Endodermal cell (in vitro differentiated cells): Measurements from ENCODE around the gene CD2BP2. TPM values are rescaled to one million over a fixed set of nuclear protein-coding genes. Genes with fewer than 3 reads are reported as not detected.

ENCODE experiments used
- DNase-seq: peaks from one replicate; pipeline ENCODE4 v3.0.0-alpha.2; 2017
- H3K27ac ChIP-seq: 2 replicates; pipeline ENCODE4 v1.5.1; 2013; ENCODE audit warnings: mild to moderate bottlenecking, low read depth, low read length, moderate library complexity
- H3K27me3 ChIP-seq: 2 replicates; pipeline ENCODE4 v1.6.1; 2013; ENCODE audit warnings: mild to moderate bottlenecking, low read length, moderate library complexity; ENCODE audit not compliant: insufficient read depth, control insufficient read depth, poor library complexity, severe bottlenecking
- H3K36me3 ChIP-seq: 2 replicates; pipeline ENCODE4 v1.7.0; 2013; ENCODE audit warnings: mild to moderate bottlenecking, low read length, moderate library complexity; ENCODE audit not compliant: control insufficient read depth, insufficient read depth
- H3K4me1 ChIP-seq: one replicate; pipeline ENCODE4 v1.7.0; 2013; ENCODE audit warnings: low read length; ENCODE audit not compliant: control insufficient read depth, insufficient read depth
- H3K4me3 ChIP-seq: 2 replicates; pipeline ENCODE4 v1.5.1; 2013; ENCODE audit warnings: mild to moderate bottlenecking, low read length, moderate library complexity
- H3K9ac ChIP-seq: 2 replicates; pipeline ENCODE4 v1.6.1; 2013; ENCODE audit warnings: mild to moderate bottlenecking, low read length, moderate library complexity; ENCODE audit not compliant: poor library complexity, severe bottlenecking; ENCODE audit errors: extremely low read depth
- H3K9me3 ChIP-seq: 2 replicates; pipeline ENCODE4 v1.6.1; 2013; ENCODE audit warnings: mild to moderate bottlenecking, low read length, moderate library complexity; ENCODE audit not compliant: control insufficient read depth
- H3K27ac Mint-ChIP-seq: 2 replicates; pipeline ENCODE4 v1.8.0; 2020; ENCODE audit warnings: mixed read lengths
- H3K27me3 Mint-ChIP-seq: 2 replicates; pipeline ENCODE4 v1.8.0; 2021; ENCODE audit warnings: mild to moderate bottlenecking, mixed read lengths; ENCODE audit not compliant: insufficient read depth
- H3K36me3 Mint-ChIP-seq: 2 replicates; pipeline ENCODE4 v1.8.0; 2020; ENCODE audit warnings: low read depth, mixed read lengths
- H3K4me1 Mint-ChIP-seq: 2 replicates; pipeline ENCODE4 v1.8.0; 2020; ENCODE audit warnings: mixed read lengths
- H3K4me3 Mint-ChIP-seq: 2 replicates; pipeline ENCODE4 v1.8.0; 2020; ENCODE audit warnings: mild to moderate bottlenecking, moderate library complexity, mixed read lengths
- H3K9me3 Mint-ChIP-seq: 2 replicates; pipeline ENCODE4 v1.8.0; 2020; ENCODE audit warnings: mild to moderate bottlenecking, mixed read lengths
- WGBS, 2 experiments: methylation state at CpG; one replicate each; pipeline versions ENCODE4 v1.1.5 to v1.1.7; 2013; ENCODE audit warnings: missing lambda C conversion rate in 2 of 2, mixed read lengths in 1 of 2; ENCODE audit not compliant: insufficient coverage in 1 of 2, insufficient read length in 1 of 2; 5-methylcytosine and 5-hydroxymethylcytosine counted together
- total RNA-seq, 2 donors: library from RNA; stranded (reverse); fragmentation: NEBNext Ultra II Directional in 1 of 2; extraction: Animal tissue kit (Norgen Biotek cat#: 25700) in 1 of 2; gene quantifications; 2 replicates in 1 of 2; 3 replicates in 1 of 2; pipeline ENCODE4 v1.2.1, GENCODE V29; 2021
- TF ChIP-seq, protein P1 (sequence below): fragments of 200-600 bp; sonication (generic); conservative IDR thresholded peaks from 2 replicates; pipeline ENCODE4 v1.5.0; 2021; ENCODE audit warnings: antibody characterized with exemption, mild to moderate bottlenecking

The CD2BP2 gene
- total RNA-seq, 2 donors from 2014 or later: 75.4 to 76.0 TPM

DNA sequence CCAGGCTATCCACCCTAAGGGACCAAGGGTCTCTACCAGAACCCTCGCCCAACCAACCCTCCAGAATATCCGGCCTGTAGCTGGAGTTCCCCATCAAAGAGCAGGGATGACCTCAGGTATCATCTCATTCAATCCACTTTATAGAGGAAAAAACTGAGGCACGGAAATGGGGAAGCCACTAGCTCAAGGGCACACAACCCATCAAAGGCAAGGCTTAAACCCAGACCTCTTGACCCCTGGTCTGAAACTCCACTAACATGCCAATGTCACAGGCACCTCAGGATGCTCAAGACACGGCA is 13.6 kb upstream of the CD2BP2 start:
- 38 to 68% methylated on average over 2 to 4 of the region's 4 CpGs for WGBS, 2 experiments
- H3K9me3 Mint-ChIP-seq: no peaks in the 10 kb centered on the region
- Histone ChIP-seq H3K4me1 (peaks cover 7% of the 10 kb centered on the region), H3K9ac (peak overlapping the region; percentile 38), H3K9me3 (no peaks in the 10 kb centered on the region), H3K27me3 (no peaks in the 10 kb centered on the region), H3K4me3 (peak overlapping the region; percentile 93), H3K36me3 (peaks cover 18% of the 10 kb centered on the region), H3K27ac (no peak overlapping the region)
- DNase-seq: no peak
- peak overlapping the region; percentile 70 for H3K4me3 Mint-ChIP-seq
- peaks cover 19% of the 10 kb centered on the region for H3K36me3 Mint-ChIP-seq
- H3K27me3 Mint-ChIP-seq: no peaks in the 10 kb centered on the region
- peaks cover 36% of the 10 kb centered on the region for H3K4me1 Mint-ChIP-seq
- no peak overlapping the region for H3K27ac Mint-ChIP-seq
- TF ChIP-seq, protein P1, sequence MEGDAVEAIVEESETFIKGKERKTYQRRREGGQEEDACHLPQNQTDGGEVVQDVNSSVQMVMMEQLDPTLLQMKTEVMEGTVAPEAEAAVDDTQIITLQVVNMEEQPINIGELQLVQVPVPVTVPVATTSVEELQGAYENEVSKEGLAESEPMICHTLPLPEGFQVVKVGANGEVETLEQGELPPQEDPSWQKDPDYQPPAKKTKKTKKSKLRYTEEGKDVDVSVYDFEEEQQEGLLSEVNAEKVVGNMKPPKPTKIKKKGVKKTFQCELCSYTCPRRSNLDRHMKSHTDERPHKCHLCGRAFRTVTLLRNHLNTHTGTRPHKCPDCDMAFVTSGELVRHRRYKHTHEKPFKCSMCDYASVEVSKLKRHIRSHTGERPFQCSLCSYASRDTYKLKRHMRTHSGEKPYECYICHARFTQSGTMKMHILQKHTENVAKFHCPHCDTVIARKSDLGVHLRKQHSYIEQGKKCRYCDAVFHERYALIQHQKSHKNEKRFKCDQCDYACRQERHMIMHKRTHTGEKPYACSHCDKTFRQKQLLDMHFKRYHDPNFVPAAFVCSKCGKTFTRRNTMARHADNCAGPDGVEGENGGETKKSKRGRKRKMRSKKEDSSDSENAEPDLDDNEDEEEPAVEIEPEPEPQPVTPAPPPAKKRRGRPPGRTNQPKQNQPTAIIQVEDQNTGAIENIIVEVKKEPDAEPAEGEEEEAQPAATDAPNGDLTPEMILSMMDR: no peak

DNA sequence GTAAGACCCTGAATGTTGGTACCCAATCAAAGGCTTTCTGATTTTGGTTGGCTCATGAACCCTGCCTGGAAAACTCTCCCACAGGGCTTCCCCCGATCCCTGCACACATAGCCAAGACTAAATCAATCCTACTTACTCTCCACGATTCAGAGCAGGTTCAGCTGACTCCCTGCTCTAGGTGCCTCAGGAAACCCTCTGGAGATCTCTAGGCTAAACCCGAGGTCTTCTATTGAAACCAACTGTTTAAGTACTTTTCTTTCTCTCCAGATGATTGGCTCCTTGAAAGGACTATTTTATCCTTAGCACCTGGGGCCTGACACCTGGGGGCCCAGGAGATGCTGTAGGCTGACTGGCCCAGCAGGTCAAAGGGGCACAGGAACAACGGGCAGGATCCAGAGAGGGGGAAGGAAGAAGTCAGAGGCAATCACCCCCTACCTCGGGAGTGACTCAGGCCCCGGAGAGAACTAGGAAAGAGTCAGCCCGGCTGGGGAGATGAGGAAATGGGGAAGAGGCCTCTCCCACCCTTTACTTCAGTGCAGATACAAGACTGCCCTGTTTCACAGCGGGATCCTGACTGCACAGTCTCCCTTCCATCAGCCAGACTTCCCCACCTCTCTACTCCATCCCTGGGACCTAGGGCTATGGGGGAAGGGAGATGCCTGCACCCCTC is 13.1 kb upstream of the CD2BP2 start:
- H3K9me3 Mint-ChIP-seq: no peaks in the 10 kb centered on the region
- H3K4me1 ChIP-seq: peaks cover 7% of the 10 kb centered on the region

GRCh38 chr16:30367349-30368009 is 12.4 kb upstream of the CD2BP2 start:
- Histone ChIP-seq H3K4me1 (peaks cover 7% of the 10 kb centered on the region), H3K9me3 (no peaks in the 10 kb centered on the region), H3K36me3 (peaks cover 26% of the 10 kb centered on the region), H3K27ac (no peak overlapping the region), H3K27me3 (no peaks in the 10 kb centered on the region), H3K9ac (no peak overlapping the region), H3K4me3 (peak overlapping the region; percentile 93)
- H3K9me3 Mint-ChIP-seq: no peaks in the 10 kb centered on the region
- no peak for DNase-seq
- peaks cover 27% of the 10 kb centered on the region for H3K36me3 Mint-ChIP-seq
- H3K27ac Mint-ChIP-seq: no peak overlapping the region
- H3K27me3 Mint-ChIP-seq: no peaks in the 10 kb centered on the region
- WGBS, 2 experiments: 94 to 98% methylated on average over 8 to 10 of the region's 10 CpGs
- H3K4me1 Mint-ChIP-seq: peaks cover 36% of the 10 kb centered on the region
- H3K4me3 Mint-ChIP-seq: peak overlapping the region; percentile 70
- TF ChIP-seq, protein P1: no peak

More for the DNA sequence above, 13.1 kb upstream of the CD2BP2 start:
- peak; percentile 51 for DNase-seq
- 54 to 56% methylated on average over 2 to 8 of the region's 8 CpGs for WGBS, 2 experiments
- TF ChIP-seq, protein P1: no peak
- H3K36me3 ChIP-seq: peaks cover 22% of the 10 kb centered on the region
- Mint-ChIP-seq H3K4me3 (peak overlapping the region; percentile 70), H3K27me3 (no peaks in the 10 kb centered on the region), H3K36me3 (peaks cover 22% of the 10 kb centered on the region), H3K4me1 (peaks cover 36% of the 10 kb centered on the region), H3K27ac (no peak overlapping the region)
- peak overlapping the region; percentile 93 for H3K4me3 ChIP-seq
- H3K9me3 ChIP-seq: no peaks in the 10 kb centered on the region
- no peaks in the 10 kb centered on the region for H3K27me3 ChIP-seq
- no peak overlapping the region for H3K27ac ChIP-seq
- H3K9ac ChIP-seq: peak overlapping the region; percentile 38
